H1 (cell line): ENCODE measurements around the gene YOD1. TPM values are rescaled to one million over a fixed set of nuclear protein-coding genes. Genes with fewer than 3 reads are reported as not detected.

Experiments used
- CTCF ChIA-PET: fragments of 300-600 bp; sonication (Branson Sonifier 250); formaldehyde crosslinking; loops from one replicate; lab custom pipeline; 2021; ENCODE audit not compliant: partially characterized antibody; lab: Charles Lee
- POLR2A ChIA-PET: fragments of 300-600 bp; sonication (Branson Sonifier 250); formaldehyde crosslinking; loops from one replicate; lab custom pipeline; 2021; ENCODE audit warnings: inconsistent platforms; ENCODE audit not compliant: partially characterized antibody; lab: Charles Lee
- DNase-seq, 2 experiments: peaks; one replicate each; pipeline versions ENCODE4 v3.0.0 to v3.0.0-alpha.2; 2010 to 2022; ENCODE audit warnings: low spot score in 2 of 2, low read depth in 1 of 2, mixed read lengths in 1 of 2
- FAIRE-seq: peaks from 2 replicates; lab custom pipeline; 2011; peaks lifted over from hg19 to GRCh38; lab: Jason Lieb, UNC
- H2AFZ ChIP-seq: 2 replicates; pipeline ENCODE4 v1.8.1; 2012; ENCODE audit warnings: low read length, inconsistent platforms
- H2AK5ac ChIP-seq: 2 replicates; pipeline ENCODE4 v1.6.1; 2013; ENCODE audit warnings: low read depth, low read length
- H2BK120ac ChIP-seq: replicated peaks from 2 replicates; pipeline ENCODE3; 2013; ENCODE audit warnings: low read depth, low read length, inconsistent platforms
- H2BK12ac ChIP-seq: 2 replicates; pipeline ENCODE4 v1.6.1; 2013; ENCODE audit warnings: low read depth, low read length
- H2BK15ac ChIP-seq: 2 replicates; pipeline ENCODE4 v1.6.1; 2013; ENCODE audit warnings: low read length
- H2BK20ac ChIP-seq: 2 replicates; pipeline ENCODE4 v1.6.1; 2013; ENCODE audit warnings: low read length
- H2BK5ac ChIP-seq: 2 replicates; pipeline ENCODE4 v1.6.1; 2013; ENCODE audit warnings: low read depth, low read length
- H3K14ac ChIP-seq: 2 replicates; pipeline ENCODE4 v1.6.1; 2013; ENCODE audit warnings: inconsistent platforms; ENCODE audit not compliant: insufficient read length
- H3K18ac ChIP-seq: 2 replicates; pipeline ENCODE4 v1.6.1; 2013; ENCODE audit warnings: low read length; ENCODE audit errors: extremely low read depth
- H3K23ac ChIP-seq: 2 replicates; pipeline ENCODE4 v1.6.1; 2013; ENCODE audit warnings: inconsistent platforms; ENCODE audit not compliant: insufficient read length
- H3K23me2 ChIP-seq: 2 replicates; pipeline ENCODE4 v1.6.1; 2013; ENCODE audit warnings: low read depth, low read length
- H3K27ac ChIP-seq: 2 replicates; pipeline ENCODE4 v1.6.1; 2011; ENCODE audit warnings: low read depth, low read length, inconsistent platforms
- H3K27me3 ChIP-seq, 4 experiments: replicated peaks in 1 of 4; 1 replicate in 1 of 4; 2 replicates in 3 of 4; pipeline versions ENCODE4 v1.6.1 to v1.8.1; 2011 to 2013; ENCODE audit warnings: low read length in 3 of 4, mild to moderate bottlenecking in 3 of 4, inconsistent platforms in 2 of 4, mixed read lengths in 2 of 4, moderate library complexity in 1 of 4; ENCODE audit not compliant: control insufficient read depth in 3 of 4, insufficient read depth in 3 of 4; ENCODE audit errors: extremely low read depth in 1 of 4
- H3K36me3 ChIP-seq, 4 experiments: 2 replicates each; pipeline versions ENCODE4 v1.6.1 to v1.8.1; 2011 to 2013; ENCODE audit warnings: mild to moderate bottlenecking in 4 of 4, low read length in 3 of 4, moderate library complexity in 2 of 4, control low read depth in 1 of 4, inconsistent platforms in 1 of 4; ENCODE audit not compliant: insufficient read depth in 4 of 4, control insufficient read depth in 2 of 4
- H3K4ac ChIP-seq: replicated peaks from 2 replicates; pipeline ENCODE3; 2013; ENCODE audit warnings: low read length, low read depth, mixed read lengths, inconsistent platforms; ENCODE audit not compliant: insufficient read length
- H3K4me1 ChIP-seq, 4 experiments: replicated peaks in 1 of 4; 1 replicate in 1 of 4; 2 replicates in 3 of 4; pipeline versions ENCODE4 v1.6.1 to v1.8.1; 2011 to 2013; ENCODE audit warnings: low read length in 3 of 4, inconsistent platforms in 2 of 4, mixed read lengths in 1 of 4; ENCODE audit not compliant: insufficient read depth in 4 of 4, control insufficient read depth in 3 of 4
- H3K4me2 ChIP-seq, 2 experiments: 2 replicates each; pipeline versions ENCODE4 v1.6.1 to v1.8.1; 2011 to 2013; ENCODE audit warnings: low read depth in 2 of 2, low read length in 2 of 2, control low read depth in 1 of 2, inconsistent platforms in 1 of 2, mild to moderate bottlenecking in 1 of 2; ENCODE audit not compliant: insufficient read depth in 1 of 2
- H3K4me3 ChIP-seq, 4 experiments: fragments of 200-600, 300-600 bp in 1 of 4; sonication (generic), shearing (Covaris generic), sonication (Bioruptor Twin) in 1 of 4; 2 replicates each; pipeline versions ENCODE4 v1.5.1 to v1.8.1; 2011 to 2016; ENCODE audit warnings: low read length in 4 of 4, low read depth in 3 of 4, control low read depth in 2 of 4, inconsistent platforms in 2 of 4, mild to moderate bottlenecking in 2 of 4, mixed read lengths in 1 of 4, moderate library complexity in 1 of 4; ENCODE audit not compliant: insufficient read depth in 2 of 4; ENCODE audit errors: extremely low read depth in 1 of 4
- H3K56ac ChIP-seq: replicated peaks from 2 replicates; pipeline ENCODE3; 2013; ENCODE audit warnings: low read depth, mild to moderate bottlenecking, mixed read lengths, low read length, inconsistent platforms; ENCODE audit not compliant: insufficient read length
- H3K79me1 ChIP-seq: 2 replicates; pipeline ENCODE4 v1.6.1; 2013; ENCODE audit warnings: low read depth, low read length, control low read depth
- H3K79me2 ChIP-seq, 2 experiments: 2 replicates each; pipeline versions ENCODE4 v1.6.1 to v1.8.1; 2012 to 2013; ENCODE audit warnings: low read length in 2 of 2, mild to moderate bottlenecking in 2 of 2, inconsistent platforms in 1 of 2; ENCODE audit not compliant: insufficient read depth in 2 of 2, control insufficient read depth in 1 of 2
- H3K9ac ChIP-seq, 4 experiments: replicated peaks in 1 of 4; 1 replicate in 1 of 4; 2 replicates in 3 of 4; pipeline versions ENCODE4 v1.6.1 to v1.8.1; 2011 to 2013; ENCODE audit warnings: low read depth in 3 of 4, low read length in 3 of 4, control low read depth in 2 of 4, mild to moderate bottlenecking in 2 of 4, moderate library complexity in 2 of 4, inconsistent platforms in 1 of 4; ENCODE audit errors: extremely low read depth in 1 of 4
- H3K9me3 ChIP-seq, 2 experiments: 2 replicates each; pipeline versions ENCODE4 v1.6.1 to v1.8.1; 2012 to 2013; ENCODE audit warnings: mild to moderate bottlenecking in 2 of 2, moderate library complexity in 2 of 2, control low read depth in 1 of 2, inconsistent platforms in 1 of 2, low read depth in 1 of 2, low read length in 1 of 2, mixed read lengths in 1 of 2; ENCODE audit not compliant: insufficient read depth in 2 of 2
- H4K20me1 ChIP-seq, 2 experiments: replicated peaks in 1 of 2; 2 replicates each; pipeline versions ENCODE3 to v1.8.1; 2011 to 2013; ENCODE audit warnings: inconsistent platforms in 2 of 2, low read length in 2 of 2, mild to moderate bottlenecking in 1 of 2; ENCODE audit not compliant: insufficient read depth in 2 of 2, control insufficient read depth in 1 of 2
- H4K5ac ChIP-seq: 2 replicates; pipeline ENCODE4 v1.6.1; 2013; ENCODE audit warnings: low read length, low read depth, mixed read lengths, inconsistent platforms; ENCODE audit not compliant: insufficient read length
- H4K8ac ChIP-seq: 2 replicates; pipeline ENCODE4 v1.8.0; 2013; ENCODE audit warnings: mild to moderate bottlenecking, moderate library complexity, low read length, inconsistent platforms; ENCODE audit not compliant: insufficient read depth; ENCODE audit errors: extremely low read depth
- H4K91ac ChIP-seq: replicated peaks from 2 replicates; pipeline ENCODE3; 2013; ENCODE audit warnings: low read length, mixed read lengths, inconsistent platforms; ENCODE audit not compliant: insufficient read length
- FOSL1 ChIP-seq: IDR thresholded peaks from 2 replicates; pipeline ENCODE4 v1.6.1; 2011; ENCODE audit warnings: mild to moderate bottlenecking, low read depth, low read length, moderate library complexity; ENCODE audit not compliant: insufficient read depth
- POLR2AphosphoS5 ChIP-seq: IDR thresholded peaks from 2 replicates; pipeline ENCODE4 v1.6.1; 2011; ENCODE audit warnings: low read depth, low read length
- RFX5 ChIP-seq: IDR thresholded peaks from 2 replicates; pipeline ENCODE4 v1.6.1; 2011; ENCODE audit warnings: low read depth, low read length, improper control_type of control experiment, borderline replicate concordance
- SIX5 ChIP-seq: IDR thresholded peaks from 2 replicates; pipeline ENCODE4 v1.6.1; 2011; ENCODE audit warnings: mild to moderate bottlenecking, low read depth, low read length
- SP2 ChIP-seq: IDR thresholded peaks from 2 replicates; pipeline ENCODE4 v1.6.1; 2012; ENCODE audit warnings: mild to moderate bottlenecking, low read length, inconsistent platforms
- WGBS, 2 experiments: shearing (Covaris generic) in 1 of 2; methylation state at CpG; one replicate each; pipeline versions ENCODE4 v1.1.6 to v1.1.7; 2013 to 2015; ENCODE audit warnings: low lambda C conversion rate in 2 of 2, mixed read lengths in 2 of 2, inconsistent platforms in 1 of 2, low coverage in 1 of 2, missing lambda C conversion rate in 1 of 2; ENCODE audit not compliant: insufficient replicate concordance in 2 of 2, insufficient coverage in 1 of 2, insufficient read length in 1 of 2; ENCODE audit errors: extremely low coverage in 1 of 2, missing lambda C conversion rate in 1 of 2; 5-methylcytosine and 5-hydroxymethylcytosine counted together
- polyA plus RNA-seq, 7 experiments: library from polyadenylated mRNA; depleted of rRNA in 3 of 7; stranded (reverse) in 5 of 7; unstranded in 2 of 7; fragments of >200 nt in 5 of 7; fragments of 200-250 nt in 2 of 7; gene quantifications; 1 replicate in 5 of 7; 2 replicates in 1 of 7; 4 replicates in 1 of 7; pipeline versions ENCODE4 v1.2.1 to v1.2.3, GENCODE V29; 2011 to 2013; ENCODE audit warnings: missing spikeins in 2 of 7, mixed read lengths in 2 of 7
- total RNA-seq: library from RNA; stranded (reverse); fragmentation: NEBNext Ultra II Directional; extraction: Animal tissue kit (Norgen Biotek cat#: 25700); gene quantifications from 2 replicates; pipeline ENCODE4 v1.2.1, GENCODE V29; 2021

The YOD1 gene
- total and polyA plus RNA-seq, 2 of the 8 experiments (the other 6 are each of a cell fraction or from before 2014, with no cell fraction given), result 1.9 to 11.8 TPM

DNA sequence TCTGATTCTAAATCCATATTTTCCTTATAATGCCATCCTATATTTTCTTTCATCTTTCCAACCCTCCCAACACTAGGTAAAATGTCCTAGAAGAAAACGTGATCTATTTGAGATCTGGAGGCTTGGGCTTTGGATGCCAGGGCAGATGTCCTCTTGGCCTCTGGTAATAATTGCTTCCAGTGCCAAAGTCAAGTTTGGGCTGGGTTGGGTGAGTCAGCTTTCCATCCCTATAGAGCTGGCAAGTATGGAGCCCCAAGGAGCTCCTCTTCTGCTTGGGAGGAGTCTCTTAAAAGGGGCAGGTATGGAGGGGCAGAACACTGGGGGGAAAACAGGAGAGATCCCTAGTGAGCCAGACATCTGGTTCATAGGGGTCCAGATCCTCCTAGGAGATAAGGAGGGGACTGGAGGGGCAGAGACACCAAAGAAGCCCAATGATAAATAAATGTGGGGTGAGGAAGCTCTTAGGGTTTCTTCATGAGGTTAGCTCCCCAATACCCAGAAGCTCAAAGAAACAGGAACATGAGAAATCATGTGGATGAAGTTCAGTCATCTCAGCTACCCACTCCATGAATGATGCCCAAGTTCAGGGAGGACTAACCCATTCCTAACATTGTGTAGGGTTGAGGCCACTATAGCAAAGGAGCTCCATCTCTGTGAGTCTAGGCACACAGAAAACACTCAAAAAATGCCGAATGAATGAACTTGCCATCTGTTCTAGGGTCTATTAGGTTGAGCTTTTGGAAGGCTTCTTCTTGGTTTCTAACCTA is 21.9 kb downstream of the YOD1 start:
- no peak overlapping the region for H3K18ac ChIP-seq
- no peaks in the 10 kb centered on the region for H3K36me3 ChIP-seq
- no peak overlapping the region for H4K8ac ChIP-seq
- H3K4me3 ChIP-seq, result no peak overlapping the region
- no peak overlapping the region for H2BK120ac ChIP-seq
- no peak overlapping the region for H3K23ac ChIP-seq
- ChIA-PET CTCF (interaction anchor here (0.6 to 6.1 kb wide), 5 partner anchors 18 to 104 kb away, joined by 3 to 40 read pairs (median 3); partner anchors contain the start of gene YOD1), POLR2A (interaction anchor here (1.6 kb wide), 1 partner anchor 7 kb away, joined by 3 read pairs; no protein-coding TSS in a partner anchor)
- no peak overlapping the region for H2BK12ac ChIP-seq
- H2BK20ac ChIP-seq, result no peak overlapping the region
- no peak overlapping the region for H4K5ac ChIP-seq
- no peak overlapping the region for H2AK5ac ChIP-seq
- H4K91ac ChIP-seq, result no peak overlapping the region
- no peaks in the 10 kb centered on the region for H4K20me1 ChIP-seq
- no peak overlapping the region for H3K56ac ChIP-seq
- no peaks in the 10 kb centered on the region for H3K23me2 ChIP-seq
- TF ChIP-seq POLR2AphosphoS5 (no peak), SP2 (no peak), SIX5 (no peak), RFX5 (no peak), FOSL1 (no peak)
- no peaks in the 10 kb centered on the region for H3K27me3 ChIP-seq
- no peak overlapping the region for H2BK5ac ChIP-seq
- H2BK15ac ChIP-seq, result no peak overlapping the region
- H3K79me2 ChIP-seq, result no peaks in the 10 kb centered on the region
- 98% methylated on average over 2 of the region's 2 CpGs; no CpG with 5 or more reads in 1 of the 2 experiments for WGBS, 2 experiments
- no peak overlapping the region for H3K14ac ChIP-seq
- no peak for DNase-seq
- no peak overlapping the region for H3K27ac ChIP-seq
- H2AFZ ChIP-seq, result no peak overlapping the region
- H3K4ac ChIP-seq, result no peak overlapping the region
- no peaks in the 10 kb centered on the region for H3K79me1 ChIP-seq
- no peak overlapping the region for H3K4me2 ChIP-seq
- no peaks in the 10 kb centered on the region for H3K9me3 ChIP-seq
- no peak for FAIRE-seq
- H3K9ac ChIP-seq, result no peak overlapping the region
- H3K4me1 ChIP-seq, result peaks cover 7 to 21% (median 20%) of the 10 kb centered on the region in 4 experiments
